Skeletal muscle tissue (tissue), 4 donors: ENCODE measurements around the gene TJP1. TPM values are rescaled to one million over a fixed set of nuclear protein-coding genes. Genes with fewer than 3 reads are reported as not detected.

Experiments
- H3K27ac ChIP-seq: one replicate; pipeline ENCODE4 v1.7.0; 2013; ENCODE audit warnings: mild to moderate bottlenecking, low read depth, low read length, inconsistent platforms
- H3K27me3 ChIP-seq, 3 donors: one replicate each; pipeline ENCODE4 v1.7.0; 2013; ENCODE audit warnings: low read length in 3 of 3; ENCODE audit not compliant: control insufficient read depth in 3 of 3, insufficient read depth in 3 of 3
- H3K36me3 ChIP-seq, 3 donors: one replicate each; pipeline ENCODE4 v1.7.0; 2013; ENCODE audit warnings: low read length in 3 of 3; ENCODE audit not compliant: control insufficient read depth in 3 of 3, insufficient read depth in 3 of 3
- H3K4me1 ChIP-seq, 3 donors: one replicate each; pipeline ENCODE4 v1.7.0; 2013; ENCODE audit warnings: low read length in 3 of 3, mild to moderate bottlenecking in 3 of 3; ENCODE audit not compliant: control insufficient read depth in 3 of 3, insufficient read depth in 3 of 3
- H3K4me3 ChIP-seq, 3 donors: one replicate each; pipeline ENCODE4 v1.7.0; 2013; ENCODE audit warnings: low read length in 3 of 3
- H3K9ac ChIP-seq, 3 donors: one replicate each; pipeline ENCODE4 v1.7.0; 2013; ENCODE audit warnings: low read length in 3 of 3, mild to moderate bottlenecking in 3 of 3, moderate library complexity in 2 of 3, low read depth in 1 of 3
- H3K9me3 ChIP-seq, 3 donors: one replicate each; pipeline ENCODE4 v1.7.0; 2013; ENCODE audit warnings: low read length in 3 of 3; ENCODE audit not compliant: control insufficient read depth in 3 of 3
- total RNA-seq: library from RNA; depleted of rRNA; stranded (reverse); fragments of >200 nt; gene quantifications from one replicate; pipeline ENCODE4 v1.2.3, GENCODE V29; 2014
- donor health status: Osteomylitis.

Gene TJP1
- total RNA-seq, 1 donor from 2014 or later = 53.2 TPM

DNA sequence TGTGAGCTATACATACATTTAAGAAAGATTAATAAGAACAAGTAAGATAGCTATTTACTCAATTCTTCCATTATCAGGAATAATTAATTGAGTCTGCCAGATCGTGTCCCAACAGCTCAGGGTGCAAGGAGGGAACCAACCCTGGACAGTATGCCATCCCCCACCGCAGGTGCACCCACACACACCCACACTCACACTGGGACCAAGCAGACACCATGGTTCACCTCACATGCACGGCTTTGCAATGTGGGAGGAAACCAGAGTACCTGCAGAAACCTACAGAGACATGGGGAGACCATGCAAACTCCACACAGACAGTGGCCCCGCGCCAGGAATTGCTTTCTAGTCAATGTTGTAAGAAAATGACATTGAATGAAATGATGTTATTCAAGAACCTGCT lies 20.0 kb upstream of the TJP1 start:
- Histone ChIP-seq H3K4me3 (no peak overlapping the region), H3K27me3 (peaks cover 0 to 4% (median 0%) of the 10 kb centered on the region in 3 donors), H3K9me3 (no peaks in the 10 kb centered on the region), H3K4me1 (peaks cover 0 to 9% (median 4%) of the 10 kb centered on the region in 3 donors), H3K27ac (no peak overlapping the region), H3K9ac (no peak overlapping the region), H3K36me3 (no peaks in the 10 kb centered on the region)

DNA sequence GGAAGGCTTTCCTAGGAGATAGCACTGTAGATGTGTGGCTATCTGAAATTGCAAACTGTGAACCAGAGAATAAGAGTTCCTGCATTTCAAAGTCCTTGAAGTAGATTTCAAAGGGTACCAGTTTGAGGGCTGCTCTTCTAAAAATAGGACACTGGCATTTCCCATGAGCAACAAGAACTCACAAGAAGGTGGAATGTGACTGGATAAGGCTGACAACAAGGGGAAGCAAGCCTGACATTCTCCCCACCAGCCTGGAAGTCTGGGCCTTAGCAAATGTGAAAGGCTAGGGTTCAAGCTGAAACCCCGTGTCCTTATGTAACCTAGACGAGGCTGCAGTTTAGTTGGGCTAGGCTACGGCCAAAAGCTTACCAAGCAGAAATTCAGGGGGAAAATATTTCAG lies 18.7 kb upstream of the TJP1 start:
- no peaks in the 10 kb centered on the region for H3K9me3 ChIP-seq
- H3K36me3 ChIP-seq = no peaks in the 10 kb centered on the region
- peaks cover 0 to 2% (median 0%) of the 10 kb centered on the region in 3 donors for H3K27me3 ChIP-seq
- no peak overlapping the region for H3K27ac ChIP-seq
- no peak overlapping the region for H3K4me3 ChIP-seq
- H3K4me1 ChIP-seq = peaks cover 0 to 9% (median 4%) of the 10 kb centered on the region in 3 donors
- no peak overlapping the region for H3K9ac ChIP-seq

DNA sequence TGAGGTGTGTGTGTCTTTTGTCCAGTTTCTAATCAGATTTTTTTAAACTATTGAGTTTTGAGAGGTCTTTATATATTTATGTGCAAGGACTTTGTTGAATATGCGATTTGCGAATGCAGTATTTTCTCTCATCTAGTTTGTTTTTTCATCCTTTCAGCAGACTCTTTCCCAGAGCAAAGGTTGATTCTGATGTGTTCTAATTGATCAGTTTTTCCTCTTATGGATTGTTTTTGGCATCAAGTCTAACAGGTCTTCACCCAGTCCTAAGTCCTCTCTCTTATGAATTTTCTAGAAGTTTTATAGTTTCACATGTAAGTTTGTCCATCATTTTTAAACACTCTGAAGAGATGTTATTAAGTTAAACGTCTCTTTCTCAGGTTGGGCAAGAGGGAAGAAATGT lies 17.8 kb upstream of the TJP1 start:
- Histone ChIP-seq H3K9ac (no peak overlapping the region), H3K27ac (no peak overlapping the region), H3K9me3 (no peaks in the 10 kb centered on the region), H3K27me3 (no peaks in the 10 kb centered on the region), H3K36me3 (no peaks in the 10 kb centered on the region), H3K4me3 (no peak overlapping the region), H3K4me1 (peaks cover 0 to 9% (median 4%) of the 10 kb centered on the region in 3 donors)

DNA sequence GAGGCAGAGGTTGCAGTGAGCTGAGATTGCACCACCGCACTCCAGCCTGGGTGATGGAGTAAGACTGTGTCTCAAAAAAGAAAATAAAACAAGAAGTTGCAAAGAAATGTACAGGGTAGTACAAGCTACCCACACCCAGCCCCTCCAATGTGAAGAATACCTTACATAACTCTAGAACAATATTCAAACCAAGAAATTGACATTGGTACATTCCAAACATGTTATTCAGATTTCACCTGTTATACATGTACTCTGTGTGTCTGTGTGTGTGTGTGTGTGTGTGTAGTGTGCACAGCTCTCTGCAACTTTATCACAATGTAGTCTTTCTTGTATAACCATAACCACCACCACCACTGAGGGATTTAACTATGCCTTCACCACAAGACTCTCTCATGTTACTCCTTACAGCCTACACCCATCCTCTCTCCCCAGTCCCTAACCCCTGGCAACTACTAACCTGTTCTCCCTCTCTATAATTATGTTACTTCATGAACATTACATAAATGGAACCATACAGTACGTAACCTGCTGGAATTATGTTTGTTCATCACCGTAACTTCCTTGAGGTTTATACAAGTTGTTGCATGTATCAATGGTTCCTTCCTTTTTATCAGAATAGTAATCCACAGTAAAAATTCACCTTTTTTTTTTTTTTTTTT lies 16.2 kb upstream of the TJP1 start:
- no peaks in the 10 kb centered on the region for H3K9me3 ChIP-seq
- no peaks in the 10 kb centered on the region for H3K27me3 ChIP-seq
- H3K36me3 ChIP-seq = no peaks in the 10 kb centered on the region
- H3K4me1 ChIP-seq = peaks cover 0 to 7% (median 6%) of the 10 kb centered on the region in 3 donors
- H3K9ac ChIP-seq = no peak overlapping the region
- no peak overlapping the region for H3K27ac ChIP-seq
- H3K4me3 ChIP-seq = no peak overlapping the region

DNA sequence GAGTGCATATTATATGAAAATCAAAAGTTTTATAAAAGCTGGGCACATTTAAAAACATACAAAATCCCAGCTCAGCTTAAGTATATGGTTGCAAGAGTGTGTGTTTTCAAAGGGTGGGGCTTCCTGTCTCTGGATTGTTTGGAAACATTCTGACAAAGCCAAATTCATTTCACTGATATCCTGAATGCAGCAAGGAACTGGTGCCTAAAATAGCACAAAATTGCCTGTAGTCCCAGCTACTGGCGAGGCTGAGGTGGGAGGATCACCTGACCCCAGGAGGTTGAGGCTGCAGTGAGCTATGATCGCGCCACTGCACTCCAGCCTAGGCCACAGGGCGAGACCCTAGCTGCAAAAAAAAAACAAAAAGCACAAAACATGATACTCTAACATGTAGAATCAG lies 13.0 kb upstream of the TJP1 start:
- Histone ChIP-seq H3K9me3 (no peaks in the 10 kb centered on the region), H3K36me3 (no peaks in the 10 kb centered on the region), H3K27ac (no peak overlapping the region), H3K9ac (no peak overlapping the region), H3K27me3 (no peaks in the 10 kb centered on the region), H3K4me3 (no peak overlapping the region), H3K4me1 (peaks cover 0 to 2% (median 0%) of the 10 kb centered on the region in 3 donors)

DNA sequence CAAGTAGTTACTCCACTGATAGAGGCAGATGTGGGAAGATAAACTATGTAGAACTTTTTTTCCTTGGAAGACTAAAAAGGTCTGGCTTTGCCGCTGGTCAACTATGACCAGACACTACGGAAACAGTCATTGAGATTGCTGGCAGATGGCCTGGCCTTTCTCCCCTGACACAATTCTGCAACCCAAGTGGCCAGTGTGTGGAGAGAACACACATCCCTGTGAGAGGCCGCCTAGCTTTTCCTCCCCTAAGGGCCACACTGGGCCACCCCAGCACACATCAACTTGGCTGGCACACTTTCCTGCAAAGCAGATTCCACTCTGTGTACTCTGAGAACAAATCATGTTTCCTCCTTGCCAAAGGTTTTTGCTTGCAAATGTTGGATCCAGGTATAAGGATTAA lies 10.4 kb upstream of the TJP1 start:
- H3K27me3 ChIP-seq = no peaks in the 10 kb centered on the region
- H3K36me3 ChIP-seq = no peaks in the 10 kb centered on the region
- no peak overlapping the region for H3K27ac ChIP-seq
- H3K9ac ChIP-seq = no peak overlapping the region
- H3K9me3 ChIP-seq = no peaks in the 10 kb centered on the region
- H3K4me3 ChIP-seq = no peak overlapping the region
- H3K4me1 ChIP-seq = peaks cover 0 to 2% (median 0%) of the 10 kb centered on the region in 3 donors

DNA sequence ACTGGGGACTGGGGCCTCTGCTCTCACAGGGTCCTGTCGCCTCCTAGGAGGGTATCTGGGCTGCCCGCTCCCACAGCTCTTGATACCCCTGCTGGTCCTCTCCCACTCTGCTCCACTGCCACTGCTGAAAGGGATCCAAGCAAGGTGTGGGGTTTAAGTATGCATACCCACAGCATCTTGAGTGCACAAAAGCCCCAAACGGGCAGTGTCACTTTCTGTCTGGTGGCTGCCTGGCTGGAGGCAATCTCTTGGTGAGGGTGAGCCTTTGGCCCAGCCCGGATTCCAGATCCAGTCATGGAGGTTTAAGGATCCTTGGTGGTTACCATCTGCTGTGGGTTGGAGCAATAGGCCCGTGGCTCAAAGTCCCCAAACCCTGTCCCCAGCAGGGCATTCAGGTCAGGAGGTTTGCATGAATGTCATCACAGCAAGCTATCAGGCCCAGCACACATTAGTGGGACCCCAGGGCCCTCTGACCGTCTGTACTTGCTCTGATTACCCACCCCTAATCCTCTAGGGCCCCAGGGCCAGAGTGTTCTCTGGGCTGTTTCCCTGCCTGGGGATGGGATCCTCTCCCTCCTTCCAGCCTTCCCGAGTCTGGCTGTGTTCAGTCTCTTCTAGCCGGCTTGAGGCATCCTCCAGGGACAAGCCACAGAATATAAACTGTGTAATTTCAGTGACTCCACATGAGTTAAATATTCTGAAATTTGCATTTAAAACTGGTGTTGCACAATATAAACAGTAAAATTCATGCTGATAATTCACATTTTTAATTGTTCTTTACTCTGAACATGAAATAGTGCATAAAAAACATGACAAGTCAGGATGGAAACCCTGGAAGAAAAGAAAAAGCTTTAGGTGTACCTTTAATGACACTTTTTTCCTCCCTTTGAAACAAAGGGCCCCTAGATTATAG lies 4.9 kb upstream of the TJP1 start:
- H3K4me1 ChIP-seq = peaks cover 4 to 8% (median 6%) of the 10 kb centered on the region in 3 donors
- H3K27me3 ChIP-seq = no peaks in the 10 kb centered on the region
- H3K9ac ChIP-seq = no peak overlapping the region
- H3K36me3 ChIP-seq = no peaks in the 10 kb centered on the region
- no peak overlapping the region for H3K27ac ChIP-seq
- H3K9me3 ChIP-seq = no peaks in the 10 kb centered on the region
- H3K4me3 ChIP-seq = no peak overlapping the region

DNA sequence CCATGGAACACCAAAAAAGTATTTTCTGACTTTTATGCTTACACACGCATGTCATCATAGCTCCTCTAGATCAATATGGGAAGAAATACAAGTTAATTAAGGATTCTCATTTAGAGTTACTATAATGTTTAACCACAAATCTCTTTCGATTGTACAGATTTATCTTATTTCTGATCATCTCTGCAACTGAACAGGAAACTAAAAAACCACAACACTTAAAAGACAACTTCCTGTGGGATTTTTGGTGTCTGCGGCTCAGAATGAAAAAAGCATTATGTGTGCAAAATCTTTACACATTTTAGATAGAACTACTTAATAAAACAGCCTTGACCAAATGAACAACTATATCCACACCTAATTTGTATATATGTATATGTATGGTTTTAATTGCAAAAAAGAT lies 3.0 kb upstream of the TJP1 start:
- H3K27ac ChIP-seq = no peak overlapping the region
- no peaks in the 10 kb centered on the region for H3K36me3 ChIP-seq
- peaks cover 9 to 15% (median 11%) of the 10 kb centered on the region in 3 donors for H3K4me1 ChIP-seq
- H3K9ac ChIP-seq = no peak overlapping the region
- no peaks in the 10 kb centered on the region for H3K9me3 ChIP-seq
- H3K27me3 ChIP-seq = no peaks in the 10 kb centered on the region
- H3K4me3 ChIP-seq = no peak overlapping the region

DNA sequence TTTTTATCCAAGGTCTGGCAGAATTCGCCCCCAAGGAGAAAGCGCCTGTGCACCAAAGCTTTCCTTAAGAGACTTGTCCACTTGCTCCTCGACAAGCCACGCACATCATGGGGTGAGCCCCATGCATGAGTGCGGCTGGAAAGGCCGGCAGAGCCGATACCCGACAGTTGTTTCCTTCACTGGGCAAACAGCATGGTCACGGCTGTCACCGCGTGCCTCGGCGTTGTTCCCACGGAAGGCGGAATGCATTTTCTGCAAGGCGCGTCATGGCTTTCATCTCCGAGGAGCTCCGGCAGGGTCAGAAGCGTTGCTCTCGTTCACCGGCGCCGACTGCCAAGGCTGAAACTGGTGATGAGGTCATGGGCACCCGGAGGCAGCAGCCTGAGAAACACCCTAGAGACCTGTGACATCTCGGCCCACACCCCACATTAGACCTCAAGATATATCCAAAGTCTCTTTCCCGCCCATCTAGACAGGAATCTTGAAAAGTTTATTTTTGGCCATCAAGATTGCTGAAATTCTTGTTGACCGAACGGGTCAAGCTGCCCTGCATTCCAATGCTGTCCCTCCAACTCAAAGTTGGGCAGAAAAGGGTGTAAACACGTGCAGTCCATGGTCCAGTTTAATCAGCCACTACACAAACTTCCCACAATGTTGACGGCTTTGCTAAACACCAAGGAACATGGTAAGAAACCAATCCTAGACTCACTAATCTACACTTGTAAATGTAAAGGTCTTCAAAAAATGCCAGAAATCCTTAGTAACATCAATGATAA lies 604 bp upstream of the TJP1 start:
- peak overlapping the region; percentile 69 to 88 (median 83) for H3K9ac ChIP-seq
- H3K27ac ChIP-seq = peak overlapping the region; percentile 90
- peaks cover 11 to 15% (median 12%) of the 10 kb centered on the region in 3 donors for H3K4me1 ChIP-seq
- H3K9me3 ChIP-seq = no peaks in the 10 kb centered on the region
- H3K4me3 ChIP-seq = peak overlapping the region; percentile 91 to 94 (median 92)
- H3K27me3 ChIP-seq = no peaks in the 10 kb centered on the region
- H3K36me3 ChIP-seq = no peaks in the 10 kb centered on the region
